AG04450 (cell line): Measurements from ENCODE around the gene CCDC124. TPM values are rescaled to one million over a fixed set of nuclear protein-coding genes. Genes with fewer than 3 reads are reported as not detected.

Experiments
- CTCF ChIA-PET: fragments of 300-600, 350-600 bp; formaldehyde crosslinking; extraction: SDS; loops from one replicate; lab custom pipeline; 2022; ENCODE audit warnings: antibody characterized with exemption, inconsistent platforms; lab: Charles Lee
- POLR2A ChIA-PET: fragments of 350-600 bp; formaldehyde crosslinking; extraction: SDS; loops from one replicate; lab custom pipeline; 2021; ENCODE audit warnings: antibody characterized with exemption, inconsistent platforms; lab: Yijun Ruan, JAX
- DNase-seq: peaks from one replicate; pipeline ENCODE4 v3.0.0-alpha.2; 2011; ENCODE audit warnings: low read depth, low spot score
- H3K27ac ChIP-seq: one replicate; pipeline ENCODE4 v1.5.1; 2012; ENCODE audit warnings: low read depth, low read length, control low read depth
- H3K27me3 ChIP-seq: one replicate; pipeline ENCODE4 v1.6.0; 2012; ENCODE audit warnings: low read length; ENCODE audit not compliant: control insufficient read depth, insufficient read depth
- H3K4me3 ChIP-seq: 2 replicates; pipeline ENCODE4 v1.5.1; 2011; ENCODE audit warnings: mild to moderate bottlenecking, low read depth, low read length, control low read depth
- H3K9me3 ChIP-seq: 2 replicates; pipeline ENCODE4 v1.5.1; 2012; ENCODE audit warnings: low read length; ENCODE audit not compliant: control insufficient read depth, insufficient read depth
- polyA plus RNA-seq: library from polyadenylated mRNA; depleted of rRNA; stranded (reverse); fragments of >200 nt; gene quantifications from 2 replicates; pipeline ENCODE4 v1.2.3, GENCODE V29; 2011
- TF ChIP-seq, protein P1 (sequence below): IDR thresholded peaks from 2 replicates; pipeline ENCODE4 v1.5.1; 2011; ENCODE audit warnings: low read depth, low read length, control low read depth, inconsistent platforms

Gene CCDC124
- polyA plus RNA-seq, 1 experiment = 36.0 TPM

DNA sequence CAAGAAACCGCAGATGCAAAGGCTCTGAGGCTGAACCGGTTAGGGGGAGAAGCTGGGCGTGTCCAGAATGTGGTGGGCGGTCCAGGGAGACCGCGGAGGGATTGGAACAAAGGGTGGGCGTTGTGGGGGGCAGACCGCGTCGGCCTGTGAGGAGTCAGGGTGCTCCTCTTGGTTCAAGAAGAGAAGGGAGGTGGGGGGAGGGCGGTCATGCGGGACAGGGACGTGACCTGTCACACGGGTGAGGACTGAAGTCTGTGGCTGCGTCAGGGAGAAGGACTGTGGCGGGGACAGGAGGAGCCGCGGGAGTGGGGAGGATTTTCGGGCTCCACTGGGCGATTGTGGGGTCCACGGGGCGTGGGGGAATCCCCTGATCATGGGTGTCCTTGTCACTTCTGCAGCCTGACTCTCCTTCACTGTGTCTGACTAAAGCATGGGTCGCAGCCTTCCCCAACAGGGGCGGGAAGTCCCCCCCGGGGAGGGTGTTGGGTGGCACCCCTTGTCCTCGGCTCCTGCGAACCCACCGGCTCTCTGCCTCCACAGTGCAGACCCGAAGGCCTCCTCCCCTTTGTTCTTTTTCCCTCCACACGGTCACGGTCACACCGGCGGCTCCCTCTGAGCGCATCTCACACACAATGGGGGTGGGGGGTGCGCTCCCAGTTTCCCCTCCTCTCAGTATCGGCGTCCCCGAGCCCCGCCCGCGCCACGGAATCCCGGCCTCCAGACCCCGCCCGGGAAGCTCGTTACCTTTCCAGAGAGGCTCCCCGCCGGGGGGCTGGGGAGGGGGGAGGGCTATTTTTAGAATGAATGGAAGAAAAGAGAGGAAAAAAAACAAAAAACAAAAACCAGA is 17.7 kb downstream of the CCDC124 start:
- H3K27ac ChIP-seq = no peak overlapping the region
- ChIA-PET POLR2A (no interaction called here), CTCF (interaction anchor here (0.6 to 0.9 kb wide), 2 partner anchors 18 to 45 kb away, joined by 3 to 4 read pairs; partner anchors contain the start of gene CCDC124)
- H3K4me3 ChIP-seq = no peak overlapping the region
- TF ChIP-seq, protein P1, sequence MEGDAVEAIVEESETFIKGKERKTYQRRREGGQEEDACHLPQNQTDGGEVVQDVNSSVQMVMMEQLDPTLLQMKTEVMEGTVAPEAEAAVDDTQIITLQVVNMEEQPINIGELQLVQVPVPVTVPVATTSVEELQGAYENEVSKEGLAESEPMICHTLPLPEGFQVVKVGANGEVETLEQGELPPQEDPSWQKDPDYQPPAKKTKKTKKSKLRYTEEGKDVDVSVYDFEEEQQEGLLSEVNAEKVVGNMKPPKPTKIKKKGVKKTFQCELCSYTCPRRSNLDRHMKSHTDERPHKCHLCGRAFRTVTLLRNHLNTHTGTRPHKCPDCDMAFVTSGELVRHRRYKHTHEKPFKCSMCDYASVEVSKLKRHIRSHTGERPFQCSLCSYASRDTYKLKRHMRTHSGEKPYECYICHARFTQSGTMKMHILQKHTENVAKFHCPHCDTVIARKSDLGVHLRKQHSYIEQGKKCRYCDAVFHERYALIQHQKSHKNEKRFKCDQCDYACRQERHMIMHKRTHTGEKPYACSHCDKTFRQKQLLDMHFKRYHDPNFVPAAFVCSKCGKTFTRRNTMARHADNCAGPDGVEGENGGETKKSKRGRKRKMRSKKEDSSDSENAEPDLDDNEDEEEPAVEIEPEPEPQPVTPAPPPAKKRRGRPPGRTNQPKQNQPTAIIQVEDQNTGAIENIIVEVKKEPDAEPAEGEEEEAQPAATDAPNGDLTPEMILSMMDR = no peak
- peaks cover 53% of the 10 kb centered on the region for H3K27me3 ChIP-seq
- no peaks in the 10 kb centered on the region; the same call in 1 of the 2 replicates for H3K9me3 ChIP-seq
- DNase-seq = no peak

DNA sequence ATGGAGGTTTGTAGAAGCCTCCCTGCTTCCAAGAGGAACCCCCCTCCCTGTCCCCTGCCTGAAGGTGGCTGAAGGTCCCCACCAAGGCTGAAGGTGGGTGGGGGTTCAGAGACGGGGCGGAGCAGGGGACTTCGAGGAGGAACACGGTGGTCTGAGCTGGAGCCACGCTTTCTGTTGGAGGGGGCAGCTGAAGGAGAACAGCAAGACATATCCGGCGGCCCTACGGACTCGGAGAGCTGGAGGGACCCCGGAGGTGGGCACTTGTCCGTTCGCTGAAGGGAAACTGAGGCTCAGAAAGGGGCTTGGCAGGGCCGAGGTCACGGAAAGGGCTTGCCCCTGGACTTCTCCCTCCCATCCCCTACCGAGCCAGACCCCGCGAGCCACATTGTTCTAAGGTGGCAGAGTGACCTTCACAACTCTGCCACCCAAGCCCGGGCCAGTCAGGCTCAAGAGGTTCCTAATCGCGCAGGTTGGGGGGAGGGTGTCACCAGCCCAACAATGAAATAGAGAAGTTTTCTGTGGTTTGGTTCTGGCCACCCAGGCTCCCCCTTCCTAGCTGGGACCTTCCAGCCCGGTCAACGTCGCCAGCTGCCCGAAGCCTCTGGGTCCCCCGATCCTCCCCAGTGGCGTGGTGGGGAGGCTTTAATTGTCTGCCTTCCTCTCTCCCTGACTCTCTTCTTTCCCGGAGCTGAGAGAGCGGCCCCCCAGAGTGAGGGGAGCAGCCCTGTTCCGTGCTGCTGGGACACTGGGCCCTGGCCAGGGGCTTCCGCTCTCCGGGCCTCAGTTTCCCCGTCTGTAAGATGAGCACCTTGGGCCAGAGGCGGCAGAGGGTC is 18.6 kb downstream of the CCDC124 start:
- CTCF ChIA-PET = no interaction called here
- Histone ChIP-seq H3K9me3 (no peaks in the 10 kb centered on the region; the same call in 1 of the 2 replicates), H3K27ac (no peak overlapping the region), H3K27me3 (peaks cover 53% of the 10 kb centered on the region), H3K4me3 (no peak overlapping the region)
- DNase-seq = no peak
- POLR2A ChIA-PET = no interaction called here
- TF ChIP-seq, protein P1 = no peak

DNA sequence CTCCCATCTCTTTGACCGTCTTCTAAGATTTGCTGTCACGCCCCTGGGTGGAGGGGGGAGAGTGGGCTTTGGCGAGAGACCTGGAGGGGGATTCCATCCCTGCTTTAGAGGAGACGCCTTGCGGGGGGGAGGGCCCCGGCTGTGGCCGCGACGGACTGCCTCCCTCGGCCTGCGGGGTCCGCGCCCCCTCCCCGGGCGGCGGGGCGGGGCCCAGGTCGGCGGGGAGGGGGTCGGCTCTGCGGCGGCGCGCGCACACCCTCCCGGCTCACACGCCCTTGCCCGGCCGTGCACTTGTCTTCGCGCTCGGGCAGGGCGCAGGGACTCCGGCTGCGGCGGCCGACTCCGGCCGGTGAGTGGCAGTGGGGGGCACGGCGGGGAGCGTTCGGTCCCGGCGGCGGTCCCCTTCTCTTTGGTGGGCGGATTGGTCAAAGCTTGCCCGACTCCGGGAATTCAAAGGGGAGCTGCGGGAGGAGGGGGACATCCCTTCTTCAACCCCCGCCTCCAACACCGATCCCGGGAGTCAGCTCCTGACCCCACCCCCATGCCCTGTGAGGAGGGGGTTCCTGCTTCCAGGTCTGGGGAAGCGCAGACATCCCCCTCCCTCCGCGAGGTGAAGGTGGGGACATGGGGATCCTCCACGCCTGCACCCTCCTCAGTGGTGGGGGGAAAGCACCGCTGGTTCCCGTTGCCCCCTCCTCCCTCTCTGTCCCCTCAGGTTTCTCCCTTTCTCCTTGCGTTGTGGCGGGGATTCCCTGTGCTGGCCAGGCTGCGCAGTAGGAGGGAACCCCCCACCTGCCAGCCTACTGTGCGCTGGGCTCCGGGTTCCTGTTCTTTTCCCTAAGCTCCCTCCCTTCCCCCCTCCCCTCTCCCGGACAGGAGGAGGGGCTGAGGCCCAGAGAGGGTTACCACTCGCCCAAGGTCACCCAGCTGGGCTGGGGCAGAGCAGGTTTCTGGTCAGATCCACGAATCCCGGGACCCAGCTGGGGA is 19.5 kb downstream of the CCDC124 start:
- Histone ChIP-seq H3K27me3 (peaks cover 58% of the 10 kb centered on the region), H3K9me3 (no peaks in the 10 kb centered on the region; the same call in 1 of the 2 replicates), H3K4me3 (no peak overlapping the region), H3K27ac (no peak overlapping the region)
- ChIA-PET CTCF (no interaction called here), POLR2A (interaction anchor here (0.6 kb wide), 1 partner anchor 48 kb away, joined by 7 read pairs; no protein-coding TSS in a partner anchor)
- no peak for DNase-seq
- TF ChIP-seq, protein P1 = no peak

DNA sequence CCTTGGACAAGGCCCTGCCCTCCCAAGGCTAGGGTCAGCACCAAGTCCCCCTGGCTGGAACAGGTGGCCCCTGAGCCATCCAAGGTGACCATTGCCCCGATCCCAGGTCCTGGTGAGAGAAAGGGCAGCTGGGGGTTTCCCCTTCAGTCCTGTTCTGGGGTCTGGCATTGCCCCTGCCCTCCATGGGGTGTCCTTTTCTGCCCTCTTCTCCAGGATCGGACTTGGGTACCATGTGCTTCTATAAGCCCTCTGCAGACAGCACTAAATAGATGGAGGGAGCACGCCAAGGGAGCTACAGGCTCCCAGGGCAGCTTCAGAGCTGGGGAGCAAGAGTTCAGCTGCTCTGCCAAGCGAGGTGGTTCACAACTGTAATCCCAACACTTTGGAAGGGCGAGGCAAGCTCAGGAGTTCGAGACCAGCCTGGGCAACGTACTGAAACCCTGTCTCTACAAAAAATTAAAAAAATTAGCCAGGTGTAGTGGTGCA is 20.5 kb downstream of the CCDC124 start:
- ChIA-PET CTCF (no interaction called here), POLR2A (no interaction called here)
- Histone ChIP-seq H3K9me3 (no peaks in the 10 kb centered on the region; the same call in 1 of the 2 replicates), H3K4me3 (no peak overlapping the region), H3K27ac (no peak overlapping the region), H3K27me3 (peaks cover 64% of the 10 kb centered on the region)
- no peak for DNase-seq
- TF ChIP-seq, protein P1 = no peak
